Panc1 (cell line): ENCODE results near the gene TRIM25. TPM values are rescaled to one million over a fixed set of nuclear protein-coding genes. Genes with fewer than 3 reads are reported as not detected.

Source experiments
- ATAC-seq: fragments of 200-7000 bp; cut with Tn5 transposase; 2 replicates; pipeline ENCODE4 v1.9.1; 2020; ENCODE audit warnings: mild to moderate bottlenecking, moderate library complexity
- BruUV-seq: library from RNA; stranded (reverse); fragments of 400-500 nt; replicated peaks from 2 replicates; lab custom pipeline; 2021; lab: Mats Ljungman, UMichigan
- CTCF ChIA-PET: fragments of 300-600 bp; sonication (Branson Sonifier 250); formaldehyde crosslinking; loops from one replicate; lab custom pipeline; 2022; ENCODE audit warnings: antibody characterized with exemption; lab: Charles Lee
- POLR2A ChIA-PET: fragments of 300-600 bp; sonication (Branson Sonifier 250); formaldehyde crosslinking; loops from one replicate; lab custom pipeline; 2022; ENCODE audit warnings: antibody characterized with exemption; lab: Charles Lee
- DNase-seq: peaks from one replicate; pipeline ENCODE4 v3.0.0-alpha.2; 2010; ENCODE audit warnings: low read depth, low spot score
- H3K27ac ChIP-seq: 2 replicates; pipeline ENCODE4 v1.5.1; 2011; ENCODE audit warnings: mild to moderate bottlenecking, low read length, inconsistent platforms
- H3K27me3 ChIP-seq: fragments of 200-500 bp; sonication (Bioruptor generic); 2 replicates; pipeline ENCODE4 v1.6.0; 2014; ENCODE audit warnings: low read length, inconsistent platforms; ENCODE audit not compliant: control insufficient read depth, insufficient read depth
- H3K36me3 ChIP-seq: fragments of 200-500 bp; sonication (Bioruptor generic); 2 replicates; pipeline ENCODE4 v1.5.1; 2014; ENCODE audit warnings: inconsistent platforms, mild to moderate bottlenecking, low read length, moderate library complexity; ENCODE audit not compliant: control insufficient read depth, insufficient read depth
- H3K4me1 ChIP-seq: 2 replicates; pipeline ENCODE4 v1.5.1; 2011; ENCODE audit warnings: inconsistent platforms, mild to moderate bottlenecking, low read length, moderate library complexity; ENCODE audit not compliant: control insufficient read depth, insufficient read depth
- H3K4me3 ChIP-seq, 2 experiments: 2 replicates each; pipeline ENCODE4 v1.5.1; 2011 to 2012; ENCODE audit warnings: low read depth in 2 of 2, low read length in 2 of 2, mild to moderate bottlenecking in 2 of 2, inconsistent platforms in 1 of 2, moderate library complexity in 1 of 2
- H3K9me3 ChIP-seq: fragments of 200-500 bp; sonication (Bioruptor generic); 2 replicates; pipeline ENCODE4 v1.5.1; 2014; ENCODE audit warnings: low read depth, mild to moderate bottlenecking, inconsistent platforms, low read length, moderate library complexity; ENCODE audit not compliant: control insufficient read depth, insufficient read depth
- POLR2AphosphoS5 ChIP-seq: IDR thresholded peaks from 2 replicates; pipeline ENCODE4 v1.6.1; 2012; ENCODE audit warnings: mild to moderate bottlenecking, low read depth, low read length, moderate library complexity
- REST ChIP-seq, 2 experiments: IDR thresholded peaks; 2 replicates each; pipeline ENCODE4 v1.6.1; 2011 to 2012; ENCODE audit warnings: low read depth in 2 of 2, control low read depth in 1 of 2, low read length in 1 of 2, mild to moderate bottlenecking in 1 of 2, moderate library complexity in 1 of 2; ENCODE audit not compliant: insufficient read depth in 1 of 2
- SIN3A ChIP-seq: IDR thresholded peaks from 2 replicates; pipeline ENCODE4 v1.6.1; 2012; ENCODE audit warnings: low read depth, mild to moderate bottlenecking, low read length, moderate library complexity, borderline replicate concordance; ENCODE audit not compliant: insufficient read depth
- TCF7L2 ChIP-seq: IDR thresholded peaks from 2 replicates; pipeline ENCODE4 v1.6.1; 2011; ENCODE audit warnings: mild to moderate bottlenecking, low read depth, low read length, inconsistent platforms
- in situ Hi-C: cut with HindIII; loops from 2 replicates; pipeline ENCODE4 v1.10.0; 2016; ENCODE audit warnings: low sequenced_read_pairs, low pct_unique_long_range_greater_than_20kb
- intact Hi-C: fragments of 100-400 bp; cut with micrococcal nuclease; formaldehyde crosslinking; loops from one replicate; pipeline ENCODE4 v1.10.0; 2022; ENCODE audit not compliant: unreplicated experiment
- total RNA-seq: library from RNA; stranded (reverse); gene quantifications from one replicate; pipeline ENCODE4 v1.2.1, GENCODE V29; 2021; ENCODE audit not compliant: unreplicated experiment
- TF ChIP-seq, protein P1 (sequence below): fragments of 450-650 bp; IDR thresholded peaks from 2 replicates; pipeline ENCODE4 v1.5.1; 2017; ENCODE audit warnings: mild to moderate bottlenecking

Gene TRIM25
- total RNA-seq, 1 experiment from 2014 or later, result 73.2 TPM

DNA sequence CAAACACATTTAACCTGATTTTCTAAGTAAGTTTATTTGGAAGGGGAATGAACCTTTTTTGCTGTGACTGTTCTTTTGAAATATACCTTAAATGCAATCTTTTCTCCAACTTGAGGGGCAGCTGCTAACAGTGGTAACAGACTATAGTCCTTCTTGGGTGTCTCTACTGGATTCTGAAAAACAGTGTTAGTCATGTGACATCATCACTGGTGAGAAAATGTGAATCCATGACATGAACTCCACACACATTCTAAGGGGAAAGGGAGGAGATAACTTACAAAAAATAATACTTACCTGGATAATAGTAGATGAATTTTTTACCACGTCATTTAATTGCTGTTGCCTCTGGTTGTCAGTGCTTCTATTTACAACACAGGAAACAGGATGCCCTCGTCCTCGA, 35.7 kb upstream of the TRIM25 start:
- BruUV-seq, result no TSS peak
- intact Hi-C loops (no loop called here), in situ Hi-C loops (no loop called here)
- ATAC-seq (no peak), DNase-seq (no peak)
- ChIA-PET CTCF (interaction anchor here (0.6 kb wide), 1 partner anchor 136 kb away, joined by 3 read pairs; no protein-coding TSS in a partner anchor), POLR2A (no interaction called here)
- TF ChIP-seq SIN3A (no peak), REST (IDR thresholded peaks at IDR 0.05; ENCODE audit: insufficient read depth in 1 of 2, low read depth in 2 of 2, low read length in 1 of 2) (no peak), TCF7L2 (no peak), POLR2AphosphoS5 (no peak)
- Histone ChIP-seq H3K9me3 (no peaks in the 10 kb centered on the region), H3K4me1 (no peaks in the 10 kb centered on the region), H3K36me3 (peaks cover 21% of the 10 kb centered on the region), H3K4me3 (no peak overlapping the region), H3K27me3 (no peaks in the 10 kb centered on the region), H3K27ac (no peak overlapping the region)

DNA sequence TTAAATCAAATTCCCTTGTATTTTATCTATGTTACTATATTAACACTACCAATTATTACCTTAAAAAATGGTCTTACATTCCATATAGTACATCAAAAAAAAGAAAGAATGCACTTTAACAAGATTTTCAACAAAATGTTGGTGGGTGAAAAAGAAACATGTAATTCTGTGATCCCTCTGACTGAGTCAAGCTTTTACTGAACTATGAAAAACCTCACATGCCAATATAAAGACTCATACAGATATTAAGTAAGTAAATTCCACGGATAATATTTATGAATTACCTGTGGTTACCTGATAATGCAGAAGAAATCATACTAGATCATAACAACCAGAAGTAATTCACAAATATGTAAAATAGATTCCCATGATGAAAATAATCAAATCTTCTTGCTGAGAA, 34.6 kb upstream of the TRIM25 start:
- ATAC-seq, result no peak
- Histone ChIP-seq H3K27me3 (no peaks in the 10 kb centered on the region), H3K4me1 (no peaks in the 10 kb centered on the region), H3K4me3 (no peak overlapping the region), H3K27ac (no peak overlapping the region), H3K9me3 (no peaks in the 10 kb centered on the region), H3K36me3 (peaks cover 23% of the 10 kb centered on the region)
- no peak for TF ChIP-seq REST (IDR thresholded peaks at IDR 0.05; ENCODE audit: insufficient read depth in 1 of 2, low read depth in 2 of 2, low read length in 1 of 2)
- no peak for TF ChIP-seq TCF7L2
- TF ChIP-seq, protein P1, sequence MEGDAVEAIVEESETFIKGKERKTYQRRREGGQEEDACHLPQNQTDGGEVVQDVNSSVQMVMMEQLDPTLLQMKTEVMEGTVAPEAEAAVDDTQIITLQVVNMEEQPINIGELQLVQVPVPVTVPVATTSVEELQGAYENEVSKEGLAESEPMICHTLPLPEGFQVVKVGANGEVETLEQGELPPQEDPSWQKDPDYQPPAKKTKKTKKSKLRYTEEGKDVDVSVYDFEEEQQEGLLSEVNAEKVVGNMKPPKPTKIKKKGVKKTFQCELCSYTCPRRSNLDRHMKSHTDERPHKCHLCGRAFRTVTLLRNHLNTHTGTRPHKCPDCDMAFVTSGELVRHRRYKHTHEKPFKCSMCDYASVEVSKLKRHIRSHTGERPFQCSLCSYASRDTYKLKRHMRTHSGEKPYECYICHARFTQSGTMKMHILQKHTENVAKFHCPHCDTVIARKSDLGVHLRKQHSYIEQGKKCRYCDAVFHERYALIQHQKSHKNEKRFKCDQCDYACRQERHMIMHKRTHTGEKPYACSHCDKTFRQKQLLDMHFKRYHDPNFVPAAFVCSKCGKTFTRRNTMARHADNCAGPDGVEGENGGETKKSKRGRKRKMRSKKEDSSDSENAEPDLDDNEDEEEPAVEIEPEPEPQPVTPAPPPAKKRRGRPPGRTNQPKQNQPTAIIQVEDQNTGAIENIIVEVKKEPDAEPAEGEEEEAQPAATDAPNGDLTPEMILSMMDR, result no peak
- TF ChIP-seq POLR2AphosphoS5, result no peak
- TF ChIP-seq SIN3A, result no peak
- no peak for DNase-seq
- intact Hi-C loops, result no loop called here
- CTCF ChIA-PET, result no interaction called here
- TSS peak; percentile 18 for BruUV-seq
- POLR2A ChIA-PET, result no interaction called here
- in situ Hi-C loops, result no loop called here
